ENCODE data around the gene FYB1. TPM values are rescaled to one million over a fixed set of nuclear protein-coding genes. Genes with fewer than 3 reads are reported as not detected.
"Not testable (repeated sequence)": the region's sequence is repeated elsewhere in the genome, so short reads cannot be mapped to it uniquely, and the experiment has no call there.

The FYB1 gene
- total and polyA plus RNA-seq, 2 of the 4 experiments (the other 2 are of a cell fraction): not detected

DNA sequence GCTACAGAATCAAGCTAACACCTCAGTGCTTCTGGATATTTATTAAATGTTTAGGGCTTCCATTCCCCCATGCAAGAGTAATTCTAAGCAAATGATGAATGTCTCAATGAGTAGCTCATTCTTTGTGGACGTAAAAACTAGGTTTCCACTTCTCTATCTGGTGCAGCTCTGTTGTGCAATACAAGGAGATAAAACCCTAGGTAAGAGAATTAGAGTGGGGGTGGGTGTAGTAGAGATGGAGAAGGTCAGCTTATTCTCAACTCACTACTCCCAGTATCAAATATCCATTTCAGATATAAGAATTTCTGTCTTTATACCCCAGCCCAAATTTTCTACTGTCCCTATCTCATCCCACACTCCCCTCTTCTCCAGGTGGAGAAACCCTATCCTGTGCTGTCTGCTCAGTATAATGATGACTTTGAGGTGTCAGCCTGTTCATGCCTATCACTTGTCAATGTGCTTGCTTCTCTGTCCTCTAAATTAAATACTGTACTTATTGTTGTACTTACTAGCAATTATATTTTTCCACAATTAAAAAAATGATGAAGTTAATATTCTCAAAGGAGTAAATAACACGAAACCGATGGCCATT is 4.3 kb upstream of the FYB1 start:
- no peak overlapping the region for H3K4me3 ChIP-seq (ENCODE audit: insufficient read depth, low read depth, low read length)
- no CpG with 5 or more reads among the region's 3 CpGs for WGBS, 2 experiments (ENCODE audit: extremely low coverage in 2 of 2, insufficient read length in 1 of 2)
- ChIA-PET POLR2A (ENCODE audit: unreplicated experiment) (no interaction called here), CTCF (interaction anchor here (0.7 to 1.1 kb wide), 3 partner anchors 16 to 60 kb away, joined by 3 to 4 read pairs (median 3); no protein-coding TSS in a partner anchor)
- H3K4me2 ChIP-seq (ENCODE audit: low read depth, low read length): no peak overlapping the region
- intact Hi-C loops (cut with micrococcal nuclease): no loop called here
- H3K4me1 ChIP-seq (ENCODE audit: control insufficient read depth, insufficient read depth, low read length): no peaks in the 10 kb centered on the region
- no peak overlapping the region for H2BK15ac ChIP-seq (ENCODE audit: low read depth, low read length)
- no peak overlapping the region for H3K9ac ChIP-seq (ENCODE audit: low read depth, low read length)
- TF ChIP-seq CHD1 (IDR thresholded peaks at IDR 0.05; ENCODE audit: low read depth, low read length): no peak
- no peak for TF ChIP-seq RAD21 (IDR thresholded peaks at IDR 0.05; ENCODE audit: low read length)
- TF ChIP-seq MXI1 (IDR thresholded peaks at IDR 0.05; ENCODE audit: borderline replicate concordance, low read depth, low read length): no peak
- no peak for TF ChIP-seq NFE2L2 (IDR thresholded peaks at IDR 0.05; ENCODE audit: low read depth, low read length)
- TF ChIP-seq, protein P1, sequence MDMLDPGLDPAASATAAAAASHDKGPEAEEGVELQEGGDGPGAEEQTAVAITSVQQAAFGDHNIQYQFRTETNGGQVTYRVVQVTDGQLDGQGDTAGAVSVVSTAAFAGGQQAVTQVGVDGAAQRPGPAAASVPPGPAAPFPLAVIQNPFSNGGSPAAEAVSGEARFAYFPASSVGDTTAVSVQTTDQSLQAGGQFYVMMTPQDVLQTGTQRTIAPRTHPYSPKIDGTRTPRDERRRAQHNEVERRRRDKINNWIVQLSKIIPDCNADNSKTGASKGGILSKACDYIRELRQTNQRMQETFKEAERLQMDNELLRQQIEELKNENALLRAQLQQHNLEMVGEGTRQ (IDR thresholded peaks at IDR 0.05; ENCODE audit: low read depth, low read length): no peak
- TF ChIP-seq SMC3 (IDR thresholded peaks at IDR 0.05; ENCODE audit: low read depth, low read length): no peak
- no peak for TF ChIP-seq RCOR1 (IDR thresholded peaks at IDR 0.05; ENCODE audit: insufficient replicate concordance, low read length)
- no peak overlapping the region for H3K23ac ChIP-seq (ENCODE audit: low read depth, low read length)
- no peak overlapping the region for H3K18ac ChIP-seq (ENCODE audit: low read depth, low read length)
- H3K27ac ChIP-seq (ENCODE audit: insufficient read depth, low read length): no peak overlapping the region
- H4K5ac ChIP-seq (ENCODE audit: low read depth, low read length): no peak overlapping the region
- H2AK9ac ChIP-seq (replicated peaks; ENCODE audit: low read depth, low read length, poor library complexity): no peak overlapping the region
- no peaks in the 10 kb centered on the region for H3K9me3 ChIP-seq (ENCODE audit: control insufficient read depth, insufficient read depth, low read length)
- BruUV-seq (replicated peaks): no TSS peak
- no peak overlapping the region for H2AK5ac ChIP-seq (ENCODE audit: low read depth, low read length)
- dilution Hi-C loops (cut with HindIII; ENCODE audit: low sequenced_read_pairs, unreplicated experiment): no loop called here
- H3K36me3 ChIP-seq (ENCODE audit: control insufficient read depth, insufficient read depth, low read length): no peaks in the 10 kb centered on the region
- no peak overlapping the region for H3K56ac ChIP-seq (ENCODE audit: extremely low read depth, insufficient read depth, low read length)
- H3K4ac ChIP-seq (ENCODE audit: low read depth, low read length): no peak overlapping the region
- no peak overlapping the region for H3K14ac ChIP-seq (replicated peaks; ENCODE audit: low read depth, low read length)
- H2BK5ac ChIP-seq (ENCODE audit: low read depth, low read length, poor library complexity, severe bottlenecking): no peak overlapping the region
- in situ Hi-C loops (cut with MboI; ENCODE audit: low sequenced_read_pairs): loop anchor here (25.0 kb wide), 1 partner anchor 339 kb away; no protein-coding TSS in a partner anchor
- no peaks in the 10 kb centered on the region for H4K20me1 ChIP-seq (ENCODE audit: insufficient read depth, low read length)
- no peak overlapping the region for H4K8ac ChIP-seq (ENCODE audit: low read depth in 2 of 2, low read length in 2 of 2)
- H3K9me1 ChIP-seq (ENCODE audit: insufficient read depth, low read length): no peaks in the 10 kb centered on the region
- no peak overlapping the region for H2BK120ac ChIP-seq (ENCODE audit: low read depth, low read length)
- DNase-seq: no peak
- no peak for ATAC-seq (ENCODE audit: low read depth)
- peaks cover 9% of the 10 kb centered on the region for H3K27me3 ChIP-seq (ENCODE audit: control insufficient read depth, insufficient read depth, low read length)
- H2BK20ac ChIP-seq (ENCODE audit: low read depth, low read length): no peak overlapping the region
- H2AFZ ChIP-seq (replicated peaks; ENCODE audit: low read length, poor library complexity): no peak overlapping the region
- H3K79me1 ChIP-seq (ENCODE audit: low read depth in 1 of 2, low read length in 2 of 2): no peaks in the 10 kb centered on the region
- H4K91ac ChIP-seq (ENCODE audit: insufficient read depth, low read depth, low read length): no peak overlapping the region

DNA sequence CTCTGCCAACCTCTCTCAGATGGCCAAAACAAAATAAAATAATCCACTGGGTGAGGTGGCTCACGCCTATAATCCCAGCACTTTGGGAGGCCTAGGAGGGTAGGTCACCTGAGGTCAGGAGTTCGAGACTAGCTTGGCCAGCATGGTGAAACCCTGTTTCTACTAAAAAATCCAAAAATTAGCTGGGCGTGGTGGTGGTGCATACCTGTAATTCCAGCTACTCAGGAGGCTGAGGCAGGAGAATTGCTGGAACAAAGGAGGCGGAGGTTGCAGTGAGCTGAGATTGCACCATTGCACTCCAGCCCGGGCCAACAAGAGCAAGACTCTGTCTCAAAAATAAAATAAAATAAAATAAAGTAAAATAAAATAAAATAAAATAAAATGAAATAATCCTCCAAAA is 2.3 kb upstream of the FYB1 start:
- H3K27ac ChIP-seq (ENCODE audit: insufficient read depth, low read length); H3K4ac ChIP-seq (ENCODE audit: low read depth, low read length); CTCF ChIA-PET; H3K9me1 ChIP-seq (ENCODE audit: insufficient read depth, low read length); H3K79me1 ChIP-seq (ENCODE audit: low read depth in 1 of 2, low read length in 2 of 2); H2BK120ac ChIP-seq (ENCODE audit: low read depth, low read length); intact Hi-C loops (cut with micrococcal nuclease); H3K9ac ChIP-seq (ENCODE audit: low read depth, low read length); POLR2A ChIA-PET (ENCODE audit: unreplicated experiment); H2BK15ac ChIP-seq (ENCODE audit: low read depth, low read length); H4K5ac ChIP-seq (ENCODE audit: low read depth, low read length); BruUV-seq (replicated peaks); H3K14ac ChIP-seq (replicated peaks; ENCODE audit: low read depth, low read length); H2AK5ac ChIP-seq (ENCODE audit: low read depth, low read length); H3K27me3 ChIP-seq (ENCODE audit: control insufficient read depth, insufficient read depth, low read length); H4K91ac ChIP-seq (ENCODE audit: insufficient read depth, low read depth, low read length); H2BK5ac ChIP-seq (ENCODE audit: low read depth, low read length, poor library complexity, severe bottlenecking); H3K56ac ChIP-seq (ENCODE audit: extremely low read depth, insufficient read depth, low read length); H2BK20ac ChIP-seq (ENCODE audit: low read depth, low read length); ATAC-seq (ENCODE audit: low read depth); H2AK9ac ChIP-seq (replicated peaks; ENCODE audit: low read depth, low read length, poor library complexity); H3K36me3 ChIP-seq (ENCODE audit: control insufficient read depth, insufficient read depth, low read length); H4K8ac ChIP-seq (ENCODE audit: low read depth in 2 of 2, low read length in 2 of 2); H3K9me3 ChIP-seq (ENCODE audit: control insufficient read depth, insufficient read depth, low read length); H3K4me2 ChIP-seq (ENCODE audit: low read depth, low read length); H4K20me1 ChIP-seq (ENCODE audit: insufficient read depth, low read length); H3K4me1 ChIP-seq (ENCODE audit: control insufficient read depth, insufficient read depth, low read length); DNase-seq; H3K4me3 ChIP-seq (ENCODE audit: insufficient read depth, low read depth, low read length); dilution Hi-C loops (cut with HindIII; ENCODE audit: low sequenced_read_pairs, unreplicated experiment); H3K18ac ChIP-seq (ENCODE audit: low read depth, low read length); H3K23ac ChIP-seq (ENCODE audit: low read depth, low read length); H2AFZ ChIP-seq (replicated peaks; ENCODE audit: low read length, poor library complexity): not testable (repeated sequence)
- in situ Hi-C loops (cut with MboI; ENCODE audit: low sequenced_read_pairs): loop anchor here (25.0 kb wide), 1 partner anchor 341 kb away; no protein-coding TSS in a partner anchor
- no CpG with 5 or more reads among the region's 5 CpGs for WGBS, 2 experiments (ENCODE audit: extremely low coverage in 2 of 2, insufficient read length in 1 of 2)
